ENCODE results near the gene ITM2C.

ITM2C gene

GRCh38 chr2:230893841-230894781 is 29.4 kb downstream of the ITM2C start:
- no peak for DNase-seq

GRCh38 chr2:230895536-230896345 is 31.0 kb downstream of the ITM2C start:
- DNase-seq: no peak

GRCh38 chr2:230896346-230897115 is 31.8 kb downstream of the ITM2C start:
- DNase-seq: no peak

GRCh38 chr2:230898016-230898712 is 33.4 kb downstream of the ITM2C start:
- DNase-seq: no peak

GRCh38 chr2:230898713-230899091 is 34.0 kb downstream of the ITM2C start:
- DNase-seq: no peak

GRCh38 chr2:230899287-230899686 is 34.5 kb downstream of the ITM2C start:
- no peak for DNase-seq

GRCh38 chr2:230899786-230900185 is 35.0 kb downstream of the ITM2C start:
- no peak for DNase-seq

GRCh38 chr2:230900336-230900995 is 35.7 kb downstream of the ITM2C start:
- DNase-seq: no peak

- no peak for DNase-seq
Observed at GRCh38 chr2:230901006-230901405, 36.3 kb downstream of the ITM2C start.

- DNase-seq: peak; percentile 25 to 43
Observed at GRCh38 chr2:230902180-230902899, 37.6 kb downstream of the ITM2C start.

- DNase-seq: no peak
Observed at GRCh38 chr2:230903231-230904150, 38.7 kb downstream of the ITM2C start.

- no peak for DNase-seq
Observed at GRCh38 chr2:230904856-230905447, 40.2 kb downstream of the ITM2C start.

GRCh38 chr2:230905448-230906421 is 41.0 kb downstream of the ITM2C start:
- no peak for DNase-seq

GRCh38 chr2:230906471-230907230 is 41.9 kb downstream of the ITM2C start:
- DNase-seq: no peak

- DNase-seq: no peak
Observed at GRCh38 chr2:230907361-230908091, 42.8 kb downstream of the ITM2C start.

- DNase-seq: no peak
Observed at GRCh38 chr2:230908092-230908594, 43.4 kb downstream of the ITM2C start.
